Tibial artery (tissue), 4 donors: ENCODE data around the gene ABHD17C.

ENCODE experiments used
- DNase-seq, 2 donors: peaks; one replicate each; pipeline ENCODE4 v3.0.0-alpha.2; 2019
- H3K27ac ChIP-seq, 2 donors: fragments of 200-600 bp; sonication (generic) in 1 of 2; 1 replicate in 1 of 2; 2 replicates in 1 of 2; pipeline ENCODE4 v1.5.1; 2018 to 2019; ENCODE audit warnings: mild to moderate bottlenecking in 1 of 2
- H3K27me3 ChIP-seq, 2 donors: fragments of 200-600 bp; sonication (generic) in 1 of 2; one replicate each; pipeline versions ENCODE4 v1.5.1 to v1.6.0; 2016 to 2019
- H3K36me3 ChIP-seq, 3 donors: fragments of 200-600 bp; sonication (generic) in 2 of 3; one replicate each; pipeline ENCODE4 v1.5.1; 2016 to 2019; ENCODE audit warnings: mild to moderate bottlenecking in 2 of 3
- H3K4me1 ChIP-seq, 4 donors: fragments of 200-600 bp; sonication (generic) in 2 of 4; 1 replicate in 3 of 4; 2 replicates in 1 of 4; pipeline ENCODE4 v1.5.1; 2016 to 2019
- H3K4me3 ChIP-seq, 2 donors: fragments of 200-600 bp; sonication (generic) in 1 of 2; 1 replicate in 1 of 2; 2 replicates in 1 of 2; pipeline ENCODE4 v1.5.1; 2018 to 2019; ENCODE audit warnings: mild to moderate bottlenecking in 2 of 2
- H3K9me3 ChIP-seq, 3 donors: fragments of 200-600 bp; sonication (generic) in 1 of 3; one replicate each; pipeline ENCODE4 v1.5.1; 2016 to 2019
- intact Hi-C: fragments of 100-400 bp; cut with DNase I; formaldehyde crosslinking; loops from one replicate; pipeline ENCODE4 v1.15.0; 2023; ENCODE audit warnings: low total_unique reads
- TF ChIP-seq, protein P1 (sequence below), 2 experiments: fragments of 200-600 bp in 1 of 2; fragments of 450-650 bp in 1 of 2; IDR thresholded peaks; one replicate each; pipeline ENCODE4 v1.5.1; 2017 to 2019; ENCODE audit warnings: antibody characterized with exemption in 2 of 2, mild to moderate bottlenecking in 1 of 2, moderate library complexity in 1 of 2

ABHD17C gene

DNA sequence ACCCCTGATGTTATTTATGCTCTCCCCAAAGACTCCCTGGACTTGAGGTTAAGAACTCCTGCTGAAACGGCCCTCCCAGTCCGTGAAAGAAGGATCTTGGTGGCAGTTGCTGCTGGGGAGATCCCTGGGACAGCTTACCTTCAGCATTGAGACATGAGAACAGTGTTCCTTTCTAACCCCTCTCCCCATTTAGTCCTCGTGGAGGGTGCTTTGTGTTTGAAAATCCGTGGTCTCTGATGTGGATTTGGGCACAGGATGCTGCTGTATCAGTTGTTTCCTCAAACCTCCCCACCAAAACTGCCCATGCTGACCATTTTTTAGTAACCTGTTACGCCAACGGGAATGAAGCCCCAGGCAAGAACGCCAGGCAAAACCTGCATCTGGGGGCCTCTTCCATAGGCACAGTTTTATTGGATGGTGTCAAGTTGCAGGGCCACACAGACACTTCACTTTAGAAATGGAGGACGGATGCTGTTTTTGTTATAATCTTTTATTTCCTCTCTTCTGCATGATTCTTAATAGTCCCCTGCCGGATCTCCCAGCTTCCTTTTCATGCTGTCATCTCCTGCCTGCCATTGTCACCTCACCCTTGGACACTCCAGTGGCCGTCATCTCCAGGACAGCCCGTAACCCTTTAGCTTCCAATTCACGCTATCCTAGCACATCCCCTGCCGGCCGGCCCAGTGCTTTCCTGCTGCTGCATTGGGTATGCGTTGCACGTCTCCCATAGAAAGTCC lies 52.4 kb downstream of the ABHD17C start:
- Histone ChIP-seq H3K36me3 (peaks cover 0 to 18% (median 13%) of the 10 kb centered on the region in 3 donors), H3K27me3 (no peaks in the 10 kb centered on the region), H3K27ac (no peak overlapping the region), H3K4me1 (peaks cover 0 to 25% (median 2%) of the 10 kb centered on the region in 4 donors), H3K4me3 (no peak overlapping the region), H3K9me3 (no peaks in the 10 kb centered on the region)
- no peak for DNase-seq
- TF ChIP-seq, protein P1, sequence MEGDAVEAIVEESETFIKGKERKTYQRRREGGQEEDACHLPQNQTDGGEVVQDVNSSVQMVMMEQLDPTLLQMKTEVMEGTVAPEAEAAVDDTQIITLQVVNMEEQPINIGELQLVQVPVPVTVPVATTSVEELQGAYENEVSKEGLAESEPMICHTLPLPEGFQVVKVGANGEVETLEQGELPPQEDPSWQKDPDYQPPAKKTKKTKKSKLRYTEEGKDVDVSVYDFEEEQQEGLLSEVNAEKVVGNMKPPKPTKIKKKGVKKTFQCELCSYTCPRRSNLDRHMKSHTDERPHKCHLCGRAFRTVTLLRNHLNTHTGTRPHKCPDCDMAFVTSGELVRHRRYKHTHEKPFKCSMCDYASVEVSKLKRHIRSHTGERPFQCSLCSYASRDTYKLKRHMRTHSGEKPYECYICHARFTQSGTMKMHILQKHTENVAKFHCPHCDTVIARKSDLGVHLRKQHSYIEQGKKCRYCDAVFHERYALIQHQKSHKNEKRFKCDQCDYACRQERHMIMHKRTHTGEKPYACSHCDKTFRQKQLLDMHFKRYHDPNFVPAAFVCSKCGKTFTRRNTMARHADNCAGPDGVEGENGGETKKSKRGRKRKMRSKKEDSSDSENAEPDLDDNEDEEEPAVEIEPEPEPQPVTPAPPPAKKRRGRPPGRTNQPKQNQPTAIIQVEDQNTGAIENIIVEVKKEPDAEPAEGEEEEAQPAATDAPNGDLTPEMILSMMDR (IDR thresholded peaks at IDR 0.05) = no peak
- intact Hi-C loops = no loop called here

DNA sequence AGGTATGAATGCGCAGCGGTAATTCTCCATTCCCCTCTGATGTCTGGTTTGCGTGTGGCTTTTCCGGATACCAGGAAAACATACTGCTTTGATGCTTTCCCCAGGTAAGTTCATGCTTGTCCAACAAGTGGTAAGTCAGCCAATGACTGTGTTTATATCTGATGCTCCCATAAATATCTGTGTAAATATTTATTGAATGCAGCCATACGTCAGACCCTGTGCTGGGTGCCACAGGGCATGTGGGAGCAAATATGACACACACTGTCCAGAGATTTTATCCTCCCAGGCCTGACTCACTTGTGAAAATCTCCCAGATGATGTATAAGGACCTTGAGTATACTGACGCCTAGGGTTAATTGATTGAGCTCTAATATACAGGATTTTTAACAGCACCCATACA lies 54.5 kb downstream of the ABHD17C start:
- intact Hi-C loops = no loop called here

DNA sequence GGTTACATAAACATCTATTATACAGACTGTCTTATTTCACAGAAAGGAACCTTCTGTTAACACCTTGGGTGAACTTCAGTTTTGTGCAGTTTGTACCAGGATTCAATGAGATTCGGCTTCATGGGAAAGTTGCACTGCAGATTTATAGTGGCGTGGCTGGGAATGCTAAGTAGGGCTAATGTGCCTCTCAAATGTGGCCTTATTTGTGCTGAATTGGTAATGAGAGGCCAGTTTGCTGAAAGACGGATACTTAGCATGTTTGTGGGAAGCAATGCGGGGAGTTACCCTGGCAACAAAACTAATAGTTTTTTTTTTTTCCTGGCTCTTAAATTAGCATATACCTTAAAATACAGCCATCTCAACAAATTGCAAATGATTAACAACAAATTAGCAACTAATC lies 55.5 kb downstream of the ABHD17C start:
- no peaks in the 10 kb centered on the region for H3K9me3 ChIP-seq
- intact Hi-C loops = no loop called here
- DNase-seq = no peak
- peaks cover 12 to 28% (median 13%) of the 10 kb centered on the region in 3 donors for H3K36me3 ChIP-seq
- no peaks in the 10 kb centered on the region for H3K27me3 ChIP-seq
- no peaks in the 10 kb centered on the region for H3K4me1 ChIP-seq
- no peak overlapping the region for H3K4me3 ChIP-seq
- TF ChIP-seq, protein P1 (IDR thresholded peaks at IDR 0.05) = no peak
- H3K27ac ChIP-seq = no peak overlapping the region

More for the DNA sequence above, 54.5 kb downstream of the ABHD17C start:
- Histone ChIP-seq H3K4me1 (peaks cover 0 to 10% (median under 1%) of the 10 kb centered on the region in 4 donors), H3K27me3 (no peaks in the 10 kb centered on the region), H3K27ac (no peak overlapping the region), H3K36me3 (peaks cover 5 to 26% (median 13%) of the 10 kb centered on the region in 3 donors), H3K4me3 (no peak overlapping the region), H3K9me3 (no peaks in the 10 kb centered on the region)
- TF ChIP-seq, protein P1 (IDR thresholded peaks at IDR 0.05) = no peak
- DNase-seq = no peak

DNA sequence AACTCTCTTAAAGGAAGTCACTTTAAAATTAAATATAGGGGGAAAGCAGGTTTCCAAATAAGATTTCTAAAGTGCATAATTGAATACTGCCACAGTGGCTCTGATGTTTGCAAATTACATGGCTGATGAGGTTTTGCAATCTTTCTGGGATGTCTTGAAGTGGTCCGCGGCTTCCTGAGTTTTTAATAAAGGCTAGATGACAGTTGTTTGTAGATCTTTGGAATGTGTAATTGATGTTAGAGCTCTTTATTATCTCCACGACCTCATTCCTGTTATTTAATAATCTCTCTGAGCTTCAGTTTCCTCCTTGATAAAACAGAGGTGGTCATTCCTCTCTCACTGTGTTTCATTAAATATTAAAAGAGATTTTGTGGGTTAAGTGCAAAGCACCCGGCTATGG lies 57.1 kb downstream of the ABHD17C start:
- peaks cover 13 to 28% (median 17%) of the 10 kb centered on the region in 3 donors for H3K36me3 ChIP-seq
- TF ChIP-seq, protein P1 (IDR thresholded peaks at IDR 0.05) = no peak
- intact Hi-C loops = no loop called here
- H3K4me3 ChIP-seq = no peak overlapping the region
- no peak overlapping the region for H3K27ac ChIP-seq
- no peaks in the 10 kb centered on the region for H3K27me3 ChIP-seq
- H3K4me1 ChIP-seq = no peaks in the 10 kb centered on the region
- H3K9me3 ChIP-seq = no peaks in the 10 kb centered on the region
- no peak for DNase-seq

DNA sequence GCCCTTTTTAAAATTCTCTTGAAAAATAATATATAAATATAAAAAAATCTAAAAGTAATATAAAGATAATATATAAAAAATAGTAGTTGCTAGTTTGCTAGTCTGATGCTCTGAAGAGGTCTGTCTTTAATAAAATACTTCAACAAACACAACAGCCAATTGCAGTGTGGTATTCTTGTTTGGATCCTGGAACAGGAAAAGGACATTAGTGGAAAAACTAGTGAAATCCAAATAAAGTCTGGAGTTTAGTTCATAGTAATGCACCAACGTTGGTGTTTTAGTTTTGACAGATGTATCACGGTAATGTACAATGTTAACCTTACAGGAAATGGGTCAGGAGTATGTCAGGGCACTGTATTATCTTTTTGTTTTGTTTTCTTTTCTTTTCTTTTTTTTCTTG lies 58.1 kb downstream of the ABHD17C start:
- Histone ChIP-seq H3K9me3 (no peaks in the 10 kb centered on the region), H3K36me3 (peaks cover 13 to 28% (median 17%) of the 10 kb centered on the region in 3 donors), H3K4me3 (no peak overlapping the region), H3K4me1 (no peaks in the 10 kb centered on the region), H3K27ac (no peak overlapping the region), H3K27me3 (no peaks in the 10 kb centered on the region)
- TF ChIP-seq, protein P1 (IDR thresholded peaks at IDR 0.05) = no peak
- intact Hi-C loops = no loop called here
- no peak for DNase-seq
